Stomach (tissue), 9 donors: ENCODE results near the gene WDSUB1. TPM values are rescaled to one million over a fixed set of nuclear protein-coding genes. Genes with fewer than 3 reads are reported as not detected.

Source experiments
- DNase-seq, 2 donors: peaks; one replicate each; pipeline versions ENCODE4 v3.0.0 to v3.0.0-alpha.2; 2013 to 2019
- H3K27ac ChIP-seq, 5 donors: fragments of 200-600 bp in 4 of 5; sonication (generic) in 4 of 5; one replicate each; pipeline ENCODE4 v1.5.1; 2013 to 2019; ENCODE audit warnings: mild to moderate bottlenecking in 1 of 5, moderate library complexity in 1 of 5
- H3K27me3 ChIP-seq, 3 donors: fragments of 200-600 bp; sonication (generic); one replicate each; pipeline ENCODE4 v1.5.1; 2017 to 2019; ENCODE audit warnings: mixed run types in 1 of 3
- H3K36me3 ChIP-seq, 4 donors: fragments of 200-600 bp; sonication (generic); 1 replicate in 3 of 4; 2 replicates in 1 of 4; pipeline ENCODE4 v1.5.1; 2016 to 2019
- H3K4me1 ChIP-seq, 4 donors: fragments of 200-600 bp; sonication (generic); one replicate each; pipeline ENCODE4 v1.5.1; 2016 to 2019
- H3K4me3 ChIP-seq, 4 donors: fragments of 200-600 bp; sonication (generic) in 3 of 4; one replicate each; pipeline ENCODE4 v1.5.1; 2016 to 2019; ENCODE audit warnings: mild to moderate bottlenecking in 1 of 4
- H3K9me3 ChIP-seq, 4 donors: fragments of 200-600 bp; sonication (generic); one replicate each; pipeline ENCODE4 v1.5.1; 2016 to 2019
- CTCF ChIP-seq, 7 experiments: fragments of 450-650 bp in 4 of 7; fragments of 200-600 bp in 3 of 7; sonication (generic) in 3 of 7; IDR thresholded peaks; one replicate each; pipeline ENCODE4 v1.5.1; 2016 to 2019; ENCODE audit warnings: antibody characterized with exemption in 7 of 7, control low read depth in 2 of 7, mild to moderate bottlenecking in 1 of 7
- EP300 ChIP-seq: sonication (generic); formaldehyde crosslinking; IDR thresholded peaks from one replicate; pipeline ENCODE4 v1.6.1; 2017; ENCODE audit warnings: antibody characterized with exemption
- POLR2A ChIP-seq, 4 donors: fragments of 450-650 bp; IDR thresholded peaks; one replicate each; pipeline ENCODE4 v1.6.1; 2016; ENCODE audit warnings: antibody characterized with exemption in 4 of 4, control low read depth in 2 of 4, mild to moderate bottlenecking in 1 of 4, moderate library complexity in 1 of 4
- POLR2AphosphoS5 ChIP-seq, 3 donors: sonication (generic); formaldehyde crosslinking; IDR thresholded peaks; one replicate each; pipeline ENCODE4 v1.6.1; 2016; ENCODE audit warnings: antibody characterized with exemption in 3 of 3
- WGBS, 5 donors: extraction: QIAGEN DNeasy Blood & Tissue Kit in 3 of 5; methylation state at CpG; one replicate each; pipeline versions ENCODE4 v1.1.5 to v1.1.7; 2013 to 2018; 5-methylcytosine and 5-hydroxymethylcytosine counted together
- intact Hi-C: fragments of 100-400 bp; cut with DNase I; formaldehyde crosslinking; loops from one replicate; pipeline ENCODE4 v1.15.1; 2023; ENCODE audit warnings: low total_unique reads
- polyA plus RNA-seq, 3 donors: library from polyadenylated mRNA; stranded (reverse); fragments of 200-250 nt; gene quantifications; one replicate each; pipeline ENCODE4 v1.2.3, GENCODE V29; 2013
- small RNA-seq, 4 donors: library from RNA; depleted of rRNA; stranded (forward); fragments of <200 nt; gene quantifications; one replicate each; pipeline ENCODE3, GENCODE V24; 2016
- total RNA-seq, 5 donors: library from RNA; depleted of rRNA; stranded (reverse); fragments of >200 nt; gene quantifications; one replicate each; pipeline versions ENCODE4 v1.1.0 to v1.2.3, GENCODE V29; 2014 to 2016
- donor health status: healthy with polysubstance abuse.
- donor health status: Bipolar disorder and iron deficiency.
- donor health status: healthy.

The WDSUB1 gene
- total and polyA plus RNA-seq, 8 donors: 1.3 to 16.3 (median 6.3) TPM

- H3K4me3 ChIP-seq: no peak overlapping the region
- H3K27ac ChIP-seq: no peak overlapping the region
- no peaks in the 10 kb centered on the region for H3K4me1 ChIP-seq
- peaks cover 22 to 94% (median 82%) of the 10 kb centered on the region in 4 donors for H3K36me3 ChIP-seq
- DNase-seq: no peak
- no peaks in the 10 kb centered on the region for H3K27me3 ChIP-seq
- 91 to 97% (median 95%) methylated on average over 4 of the region's 4 CpGs for WGBS, 5 donors
- H3K9me3 ChIP-seq: no peaks in the 10 kb centered on the region
- no peak for TF ChIP-seq POLR2AphosphoS5 (IDR thresholded peaks at IDR 0.05)
- intact Hi-C loops: no loop called here
These were observed 92.7 kb downstream of the WDSUB1 start for GRCh38 chr2:159193791-159194190.

- Histone ChIP-seq H3K9me3 (no peaks in the 10 kb centered on the region), H3K4me3 (no peak overlapping the region), H3K36me3 (peaks cover 13 to 90% (median 79%) of the 10 kb centered on the region in 4 donors), H3K4me1 (no peaks in the 10 kb centered on the region), H3K27ac (no peak overlapping the region), H3K27me3 (no peaks in the 10 kb centered on the region)
- TF ChIP-seq EP300 (no peak), CTCF (IDR thresholded peaks at IDR 0.05) (no peak), POLR2A (IDR thresholded peaks at IDR 0.05) (no peak)
- intact Hi-C loops: no loop called here
- WGBS, 5 donors: 91 to 93% (median 93%) methylated on average over 12 of the region's 12 CpGs
- no peak for DNase-seq
These were observed 94.1 kb downstream of the WDSUB1 start for GRCh38 chr2:159192371-159192918.

- H3K27ac ChIP-seq: no peak overlapping the region
- 69 to 83% (median 76%) methylated on average over 4 of the region's 4 CpGs for WGBS, 5 donors
- no peak for DNase-seq
- H3K27me3 ChIP-seq: no peaks in the 10 kb centered on the region
- peaks cover 13 to 75% (median 64%) of the 10 kb centered on the region in 4 donors for H3K36me3 ChIP-seq
- no peaks in the 10 kb centered on the region for H3K4me1 ChIP-seq
- intact Hi-C loops: no loop called here
- no peaks in the 10 kb centered on the region for H3K9me3 ChIP-seq
- no peak overlapping the region for H3K4me3 ChIP-seq
- no peak for TF ChIP-seq POLR2A (IDR thresholded peaks at IDR 0.05)
- TF ChIP-seq EP300: no peak
- TF ChIP-seq POLR2AphosphoS5 (IDR thresholded peaks at IDR 0.05): no peak
- TF ChIP-seq CTCF (IDR thresholded peaks at IDR 0.05): no peak
These were observed 98.1 kb downstream of the WDSUB1 start for GRCh38 chr2:159188449-159188848.

- Histone ChIP-seq H3K27ac (no peak overlapping the region), H3K9me3 (no peaks in the 10 kb centered on the region), H3K4me1 (no peaks in the 10 kb centered on the region), H3K4me3 (no peak overlapping the region), H3K27me3 (no peaks in the 10 kb centered on the region), H3K36me3 (peaks cover 13 to 66% (median 59%) of the 10 kb centered on the region in 4 donors)
- 54 to 55% (median 54%) methylated on average over 6 of the region's 6 CpGs for WGBS, 5 donors
- DNase-seq: no peak
- intact Hi-C loops: no loop called here
- TF ChIP-seq POLR2A (IDR thresholded peaks at IDR 0.05) (no peak), CTCF (IDR thresholded peaks at IDR 0.05) (no peak)
These were observed 99.4 kb downstream of the WDSUB1 start for GRCh38 chr2:159187106-159187505.

- no peak overlapping the region for H3K4me3 ChIP-seq
- no peak for TF ChIP-seq POLR2A (IDR thresholded peaks at IDR 0.05)
- no peak for DNase-seq
- H3K27ac ChIP-seq: no peak overlapping the region
- H3K9me3 ChIP-seq: no peaks in the 10 kb centered on the region
- 83 to 95% (median 91%) methylated on average over 4 of the region's 4 CpGs for WGBS, 5 donors
- no peaks in the 10 kb centered on the region for H3K27me3 ChIP-seq
- no peaks in the 10 kb centered on the region for H3K4me1 ChIP-seq
- H3K36me3 ChIP-seq: peaks cover 13 to 66% (median 59%) of the 10 kb centered on the region in 4 donors
- intact Hi-C loops: no loop called here
These were observed 100.0 kb downstream of the WDSUB1 start for GRCh38 chr2:159186462-159186861.

Small RNAs within 50 kb of the gene (small RNA-seq; reads per million reads assigned to genes)
- gene MIR6888: 0 reads per million in 4 donors
